ENCODE results near the gene TEDC2. TPM values are rescaled to one million over a fixed set of nuclear protein-coding genes. Genes with fewer than 3 reads are reported as not detected.

Gene TEDC2
- total and polyA plus RNA-seq, 2 experiments from 2014 or later: 6.2 to 7.1 TPM

- H2AFZ ChIP-seq: no peak overlapping the region
- H3K27me3 ChIP-seq: no peaks in the 10 kb centered on the region
- H3K9me2 ChIP-seq (replicated peaks; ENCODE audit: insufficient read depth): no peaks in the 10 kb centered on the region
- H3K36me3 ChIP-seq (replicated peaks; ENCODE audit: insufficient read depth, low read depth): no peaks in the 10 kb centered on the region
- no peaks in the 10 kb centered on the region for H3K9me3 ChIP-seq (ENCODE audit: low read depth)
- H3K4me3 ChIP-seq: no peak overlapping the region
- DNase-seq (ENCODE audit: low spot score): no peak
- no peak overlapping the region for H3K4me2 ChIP-seq
- WGBS (ENCODE audit: low lambda C conversion rate, missing lambda C conversion rate): 95% methylated on average over 9 of the region's 9 CpGs
- TF ChIP-seq, protein P1, sequence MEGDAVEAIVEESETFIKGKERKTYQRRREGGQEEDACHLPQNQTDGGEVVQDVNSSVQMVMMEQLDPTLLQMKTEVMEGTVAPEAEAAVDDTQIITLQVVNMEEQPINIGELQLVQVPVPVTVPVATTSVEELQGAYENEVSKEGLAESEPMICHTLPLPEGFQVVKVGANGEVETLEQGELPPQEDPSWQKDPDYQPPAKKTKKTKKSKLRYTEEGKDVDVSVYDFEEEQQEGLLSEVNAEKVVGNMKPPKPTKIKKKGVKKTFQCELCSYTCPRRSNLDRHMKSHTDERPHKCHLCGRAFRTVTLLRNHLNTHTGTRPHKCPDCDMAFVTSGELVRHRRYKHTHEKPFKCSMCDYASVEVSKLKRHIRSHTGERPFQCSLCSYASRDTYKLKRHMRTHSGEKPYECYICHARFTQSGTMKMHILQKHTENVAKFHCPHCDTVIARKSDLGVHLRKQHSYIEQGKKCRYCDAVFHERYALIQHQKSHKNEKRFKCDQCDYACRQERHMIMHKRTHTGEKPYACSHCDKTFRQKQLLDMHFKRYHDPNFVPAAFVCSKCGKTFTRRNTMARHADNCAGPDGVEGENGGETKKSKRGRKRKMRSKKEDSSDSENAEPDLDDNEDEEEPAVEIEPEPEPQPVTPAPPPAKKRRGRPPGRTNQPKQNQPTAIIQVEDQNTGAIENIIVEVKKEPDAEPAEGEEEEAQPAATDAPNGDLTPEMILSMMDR (IDR thresholded peaks at IDR 0.05; ENCODE audit: poor library complexity): no peak
- no peak for TF ChIP-seq EZH2 (IDR thresholded peaks at IDR 0.05; ENCODE audit: borderline replicate concordance)
- TF ChIP-seq EZH2phosphoT487 (IDR thresholded peaks at IDR 0.05; ENCODE audit: low read depth, severe bottlenecking, unreplicated experiment): no peak
- H3K27ac ChIP-seq: no peak overlapping the region
- peaks cover 12% of the 10 kb centered on the region for H3K79me2 ChIP-seq
- H4K20me1 ChIP-seq (ENCODE audit: insufficient read depth, poor library complexity, severe bottlenecking): no peaks in the 10 kb centered on the region
- H3K4me1 ChIP-seq (ENCODE audit: insufficient read depth): no peaks in the 10 kb centered on the region
These were observed 23.8 kb upstream of the TEDC2 start for GRCh38 chr16:2436110-2436509.

DNA sequence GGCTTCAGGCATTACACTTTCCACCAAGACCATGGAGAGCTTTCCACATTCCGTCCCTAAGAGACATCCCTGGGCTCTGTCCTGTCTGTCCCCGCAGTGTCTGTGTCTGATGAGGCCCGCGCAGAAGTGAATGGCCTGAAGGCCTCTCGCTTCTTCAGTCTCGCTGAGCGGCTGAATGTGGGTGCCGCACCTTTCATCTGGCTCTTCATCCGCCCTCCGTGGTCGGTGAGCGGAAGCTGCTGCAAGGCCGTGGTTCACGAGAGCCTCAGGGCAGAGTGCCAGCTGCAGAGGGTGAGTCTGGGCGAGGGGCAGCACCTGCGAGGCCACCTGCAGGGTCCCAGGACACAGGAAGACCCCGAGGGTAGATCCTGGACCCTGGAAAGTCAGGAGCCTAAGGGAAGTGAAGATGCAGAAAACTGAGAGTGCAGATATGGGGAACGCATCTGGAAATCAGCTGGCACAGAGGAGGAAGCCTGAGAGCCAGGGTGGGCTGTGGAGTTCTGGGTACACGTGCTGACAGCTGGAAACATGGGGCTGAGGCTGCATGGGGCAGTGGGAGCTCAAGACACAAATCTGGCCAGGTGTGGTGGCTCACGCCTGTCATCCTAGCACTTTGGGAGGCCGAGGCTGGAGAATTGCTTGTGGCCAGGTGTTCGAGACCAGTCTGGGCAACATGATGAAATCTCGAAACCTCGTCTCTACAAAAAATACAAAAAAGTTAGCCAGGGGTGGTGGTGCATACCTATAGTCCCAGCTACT lies 22.7 kb upstream of the TEDC2 start:
- no peaks in the 10 kb centered on the region for H4K20me1 ChIP-seq (ENCODE audit: insufficient read depth, poor library complexity, severe bottlenecking)
- H3K27me3 ChIP-seq: no peaks in the 10 kb centered on the region
- H3K27ac ChIP-seq: no peak overlapping the region
- H3K4me1 ChIP-seq (ENCODE audit: insufficient read depth): no peaks in the 10 kb centered on the region
- no peak for DNase-seq (ENCODE audit: low spot score)
- no peak overlapping the region for H3K4me2 ChIP-seq
- TF ChIP-seq, protein P1 (IDR thresholded peaks at IDR 0.05; ENCODE audit: poor library complexity): no peak
- TF ChIP-seq EZH2phosphoT487 (IDR thresholded peaks at IDR 0.05; ENCODE audit: low read depth, severe bottlenecking, unreplicated experiment) (no peak), EZH2 (IDR thresholded peaks at IDR 0.05; ENCODE audit: borderline replicate concordance) (no peak)
- H3K79me2 ChIP-seq: peaks cover 2% of the 10 kb centered on the region
- 97% methylated on average over 24 of the region's 24 CpGs for WGBS (ENCODE audit: low lambda C conversion rate, missing lambda C conversion rate)
- no peak overlapping the region for H3K4me3 ChIP-seq
- no peaks in the 10 kb centered on the region for H3K36me3 ChIP-seq (replicated peaks; ENCODE audit: insufficient read depth, low read depth)
- no peak overlapping the region for H2AFZ ChIP-seq
- no peaks in the 10 kb centered on the region for H3K9me3 ChIP-seq (ENCODE audit: low read depth)
- H3K9me2 ChIP-seq (replicated peaks; ENCODE audit: insufficient read depth): no peaks in the 10 kb centered on the region

GRCh38 chr16:2438121-2438520 lies 21.8 kb upstream of the TEDC2 start:
- Histone ChIP-seq H3K9me2 (replicated peaks; ENCODE audit: insufficient read depth) (no peaks in the 10 kb centered on the region), H3K79me2 (no peaks in the 10 kb centered on the region), H3K36me3 (replicated peaks; ENCODE audit: insufficient read depth, low read depth) (no peaks in the 10 kb centered on the region), H3K9me3 (ENCODE audit: low read depth) (no peaks in the 10 kb centered on the region), H3K4me2 (no peak overlapping the region), H3K4me3 (no peak overlapping the region), H2AFZ (no peak overlapping the region), H3K4me1 (ENCODE audit: insufficient read depth) (no peaks in the 10 kb centered on the region), H3K27ac (no peak overlapping the region), H3K27me3 (no peaks in the 10 kb centered on the region), H4K20me1 (ENCODE audit: insufficient read depth, poor library complexity, severe bottlenecking) (no peaks in the 10 kb centered on the region)
- TF ChIP-seq EZH2phosphoT487 (IDR thresholded peaks at IDR 0.05; ENCODE audit: low read depth, severe bottlenecking, unreplicated experiment) (no peak), EZH2 (IDR thresholded peaks at IDR 0.05; ENCODE audit: borderline replicate concordance) (no peak)
- TF ChIP-seq, protein P1 (IDR thresholded peaks at IDR 0.05; ENCODE audit: poor library complexity): no peak
- WGBS (ENCODE audit: low lambda C conversion rate, missing lambda C conversion rate): 95% methylated on average over 14 of the region's 14 CpGs
- DNase-seq (ENCODE audit: low spot score): no peak

All from hepatocyte (in vitro differentiated cells).